GM18511 (cell line): ENCODE data around the gene TAS2R40.
A peak's percentile ranks its signal among the peaks of the same experiment; 100 is the strongest.
"Not testable (repeated sequence)": the region's sequence is repeated elsewhere in the genome, so short reads cannot be mapped to it uniquely, and the experiment has no call there.

ENCODE experiments used
- ATAC-seq: cut with Tn5 transposase; IDR thresholded peaks from one replicate; pipeline ENCODE4 v1.9.1; 2021; ENCODE audit warnings: mild to moderate bottlenecking, moderate library complexity; ENCODE audit not compliant: unreplicated experiment

The TAS2R40 gene

DNA sequence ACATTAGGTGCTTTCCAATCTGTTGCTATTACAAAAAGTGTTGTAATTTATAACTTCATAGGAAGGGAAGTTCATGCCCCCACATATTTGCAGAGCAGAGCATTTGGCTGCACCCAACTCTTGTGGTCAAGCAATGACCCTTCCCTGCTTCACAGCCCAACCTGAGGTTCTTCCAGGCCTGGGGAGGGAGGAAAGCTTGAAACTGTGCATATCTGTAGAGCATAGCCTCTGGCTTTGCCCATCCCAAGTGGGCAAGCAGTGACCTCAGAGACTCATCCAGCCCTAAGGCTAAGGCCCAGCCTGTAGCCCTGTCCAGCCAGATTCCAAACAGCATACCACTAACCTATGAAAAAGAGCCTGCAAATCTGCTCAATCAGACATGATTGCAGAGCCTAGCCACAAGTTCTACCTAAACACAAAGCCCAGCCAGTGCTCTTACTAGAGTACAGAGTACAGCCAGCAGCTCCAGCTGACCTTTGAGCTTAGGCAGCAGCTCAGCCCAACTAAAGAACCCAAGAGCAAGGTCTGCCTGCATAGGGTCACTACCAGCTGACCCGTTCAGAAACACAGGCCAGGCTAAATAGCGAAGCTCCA, 27.0 kb downstream of the TAS2R40 start:
- no peak for ATAC-seq

DNA sequence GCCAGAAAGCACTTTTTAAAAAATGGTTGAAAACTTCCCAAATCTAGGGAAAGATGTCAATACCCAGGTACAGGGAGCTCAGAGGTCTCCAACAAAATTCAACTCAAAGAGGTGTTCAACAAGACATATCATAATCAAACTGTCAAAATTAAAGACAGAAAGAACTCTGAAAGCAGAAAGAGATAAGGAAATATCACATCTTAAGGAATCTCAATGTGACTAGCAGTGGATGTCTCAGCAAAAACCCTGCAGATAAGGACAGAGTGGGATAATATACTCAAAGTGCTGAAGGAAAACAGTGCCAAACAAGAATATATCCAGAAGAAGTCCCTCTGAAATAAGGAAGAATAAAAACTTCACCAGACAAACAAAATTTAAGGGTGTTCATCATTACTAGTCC, 28.4 kb downstream of the TAS2R40 start:
- ATAC-seq = no peak

DNA sequence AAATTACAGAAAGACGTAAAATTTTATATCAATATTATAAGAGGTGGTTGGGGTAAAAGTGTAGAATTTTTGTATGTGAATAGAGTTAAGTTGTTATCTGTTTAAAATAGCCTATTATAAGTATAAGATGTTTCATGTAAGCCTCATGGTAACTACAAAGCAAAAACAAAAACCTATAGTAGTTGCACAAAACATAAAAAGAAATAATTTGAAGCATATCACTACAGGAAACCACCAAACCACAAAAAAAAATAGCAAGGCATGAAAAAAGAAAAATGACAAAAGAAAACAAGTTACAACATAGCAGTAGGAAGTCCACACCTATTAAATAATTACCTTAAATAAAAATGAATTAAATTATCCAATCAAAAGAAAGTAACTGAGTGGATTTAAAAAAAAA, 29.0 kb downstream of the TAS2R40 start:
- no peak for ATAC-seq

DNA sequence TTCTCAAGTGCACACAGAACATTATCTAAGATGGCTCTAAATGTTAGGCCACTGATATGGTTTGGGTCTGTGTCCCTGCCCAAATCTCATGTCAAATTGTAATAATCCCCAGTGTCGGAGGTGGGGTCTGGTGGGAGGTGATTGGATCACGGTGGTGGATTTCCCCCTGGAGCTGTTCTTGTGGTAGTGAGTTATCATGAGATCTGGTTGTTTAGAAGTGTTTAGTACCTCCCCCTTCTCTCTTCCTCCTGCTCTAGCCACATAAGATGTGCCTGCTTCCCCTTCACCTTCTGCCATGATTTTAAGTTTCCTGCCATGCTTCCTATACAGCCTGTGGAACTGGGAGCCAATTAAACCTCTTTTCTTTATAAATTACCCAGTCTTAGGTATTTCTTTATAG, 30.2 kb downstream of the TAS2R40 start:
- ATAC-seq = no peak

DNA sequence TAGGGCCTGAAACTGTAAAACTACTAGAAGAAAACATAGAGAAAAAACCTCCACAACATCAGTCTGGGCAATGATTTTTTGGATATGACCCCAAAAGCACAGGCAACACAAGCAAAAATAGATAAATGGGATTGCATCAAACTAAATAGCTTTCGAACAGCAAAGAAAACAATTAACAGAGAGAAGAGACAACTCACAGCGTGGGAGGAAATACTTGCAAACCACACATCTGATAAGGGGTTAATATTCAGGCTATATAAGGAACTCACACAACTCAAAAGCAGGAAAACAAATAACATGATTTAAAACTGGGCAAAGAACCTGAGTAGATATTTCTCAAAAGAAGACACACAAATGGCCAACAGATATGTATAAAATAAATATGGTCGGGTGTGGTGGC, 33.7 kb downstream of the TAS2R40 start:
- ATAC-seq = no peak

DNA sequence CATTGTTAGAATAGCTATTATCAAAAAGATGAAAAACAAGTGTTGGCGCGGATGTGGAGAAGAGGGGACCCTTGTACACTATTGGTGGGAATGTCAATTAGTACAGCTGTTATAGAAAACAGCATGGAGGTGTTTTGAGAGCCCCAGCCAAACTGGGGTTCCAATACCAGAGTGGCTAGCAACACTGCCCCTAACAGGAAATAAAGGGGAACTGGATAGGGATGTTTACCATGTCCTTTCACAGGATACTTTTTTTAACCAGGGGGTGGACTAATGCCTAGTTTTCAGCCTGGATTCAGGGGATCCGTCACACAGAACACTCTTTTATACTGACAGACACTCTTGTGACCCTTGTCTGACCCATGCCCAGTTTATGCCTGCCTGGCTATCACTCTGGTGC, 34.5 kb downstream of the TAS2R40 start:
- no peak for ATAC-seq

DNA sequence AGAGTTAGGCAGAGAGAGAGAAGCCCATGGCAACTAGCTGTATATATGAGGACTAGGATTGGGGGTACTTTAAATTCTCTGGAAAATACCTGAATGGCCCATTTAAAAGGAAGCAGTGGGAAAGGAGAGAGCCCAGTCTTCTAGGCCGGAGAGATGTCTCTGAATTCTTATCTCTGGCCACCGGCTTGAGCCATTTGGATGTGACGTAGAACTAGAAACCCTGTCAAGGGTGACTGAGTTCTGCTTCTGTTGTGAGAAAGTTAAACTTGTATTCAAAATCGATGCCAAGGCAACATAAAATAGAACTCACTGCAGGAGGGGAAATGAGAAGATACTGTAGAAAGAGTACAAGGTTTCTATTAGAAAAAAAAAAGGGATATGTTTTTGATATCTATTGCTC, 35.1 kb downstream of the TAS2R40 start:
- ATAC-seq = peak; percentile 90

DNA sequence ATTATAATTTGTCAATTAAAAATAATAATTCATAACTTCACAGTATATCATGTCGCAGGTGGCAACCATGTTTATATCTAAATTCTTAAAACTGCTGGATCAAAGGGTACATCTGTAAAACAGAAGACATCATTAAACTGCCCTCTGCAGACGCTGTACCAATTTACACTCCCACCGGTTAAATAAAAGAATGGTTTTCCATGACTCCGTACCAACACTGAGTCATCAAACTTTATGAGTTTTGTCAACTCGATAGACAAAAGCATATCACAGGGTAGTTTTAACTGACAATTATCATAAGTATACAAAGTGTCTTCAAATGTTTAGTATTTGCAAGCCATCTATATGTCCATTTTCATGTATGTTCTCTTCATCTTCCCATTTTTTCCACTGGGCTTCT, 35.7 kb downstream of the TAS2R40 start:
- no peak for ATAC-seq

DNA sequence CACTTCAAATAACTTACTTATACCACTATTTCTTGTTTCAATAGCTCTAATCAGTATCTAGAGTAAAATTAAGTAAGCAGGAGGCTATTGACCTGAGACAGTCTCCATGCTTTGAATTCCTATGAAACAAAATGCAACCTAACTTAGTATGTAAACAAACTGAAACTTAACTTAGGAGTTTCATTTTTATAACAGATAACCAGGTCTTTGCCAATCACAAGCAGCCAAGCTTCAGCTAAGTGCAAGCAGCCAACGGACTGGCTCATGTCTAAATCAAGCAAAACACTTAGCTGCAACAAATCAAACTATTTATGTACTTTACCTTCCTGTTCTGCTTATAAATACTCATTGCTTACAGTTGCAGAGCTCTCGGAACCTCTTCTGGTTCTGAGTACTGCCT, 37.0 kb downstream of the TAS2R40 start:
- ATAC-seq = peak; percentile 22

DNA sequence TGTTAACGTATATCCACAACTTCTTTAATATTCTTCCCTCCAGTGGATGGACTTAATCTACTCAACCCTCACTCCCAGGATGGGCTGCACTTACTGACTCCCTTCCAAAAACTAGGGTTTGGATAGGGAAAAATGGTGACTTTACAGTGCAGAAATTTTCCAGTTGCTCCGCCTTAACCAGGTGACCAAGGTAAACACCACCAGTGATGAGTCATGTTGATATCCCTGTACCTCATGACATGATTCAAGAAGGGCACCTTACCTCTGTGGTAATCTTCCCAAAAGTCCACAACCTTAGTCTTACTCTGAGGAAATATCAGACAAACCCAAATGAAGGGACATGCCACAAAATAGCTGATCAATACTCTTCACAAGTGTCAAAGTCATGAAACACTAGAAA, 37.9 kb downstream of the TAS2R40 start:
- no peak for ATAC-seq

DNA sequence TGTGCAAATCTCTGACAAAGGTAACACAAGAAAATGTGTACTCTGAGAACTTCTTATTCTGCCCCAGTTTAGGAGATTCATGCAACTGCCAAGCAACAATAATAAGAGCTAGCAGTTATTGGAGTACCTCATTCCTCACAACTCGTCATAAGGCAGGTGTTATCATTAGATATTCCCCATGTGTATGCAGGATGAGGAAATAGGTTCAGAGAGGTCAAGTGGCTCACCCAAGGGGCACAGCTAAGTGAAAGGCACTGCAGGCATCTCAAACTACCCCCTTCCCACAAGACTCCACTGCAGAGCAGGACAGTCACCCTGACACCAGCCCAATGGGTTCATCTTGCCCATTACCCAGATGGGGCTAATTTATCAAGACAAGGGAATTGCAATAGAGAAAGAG, 40.1 kb downstream of the TAS2R40 start:
- no peak for ATAC-seq

DNA sequence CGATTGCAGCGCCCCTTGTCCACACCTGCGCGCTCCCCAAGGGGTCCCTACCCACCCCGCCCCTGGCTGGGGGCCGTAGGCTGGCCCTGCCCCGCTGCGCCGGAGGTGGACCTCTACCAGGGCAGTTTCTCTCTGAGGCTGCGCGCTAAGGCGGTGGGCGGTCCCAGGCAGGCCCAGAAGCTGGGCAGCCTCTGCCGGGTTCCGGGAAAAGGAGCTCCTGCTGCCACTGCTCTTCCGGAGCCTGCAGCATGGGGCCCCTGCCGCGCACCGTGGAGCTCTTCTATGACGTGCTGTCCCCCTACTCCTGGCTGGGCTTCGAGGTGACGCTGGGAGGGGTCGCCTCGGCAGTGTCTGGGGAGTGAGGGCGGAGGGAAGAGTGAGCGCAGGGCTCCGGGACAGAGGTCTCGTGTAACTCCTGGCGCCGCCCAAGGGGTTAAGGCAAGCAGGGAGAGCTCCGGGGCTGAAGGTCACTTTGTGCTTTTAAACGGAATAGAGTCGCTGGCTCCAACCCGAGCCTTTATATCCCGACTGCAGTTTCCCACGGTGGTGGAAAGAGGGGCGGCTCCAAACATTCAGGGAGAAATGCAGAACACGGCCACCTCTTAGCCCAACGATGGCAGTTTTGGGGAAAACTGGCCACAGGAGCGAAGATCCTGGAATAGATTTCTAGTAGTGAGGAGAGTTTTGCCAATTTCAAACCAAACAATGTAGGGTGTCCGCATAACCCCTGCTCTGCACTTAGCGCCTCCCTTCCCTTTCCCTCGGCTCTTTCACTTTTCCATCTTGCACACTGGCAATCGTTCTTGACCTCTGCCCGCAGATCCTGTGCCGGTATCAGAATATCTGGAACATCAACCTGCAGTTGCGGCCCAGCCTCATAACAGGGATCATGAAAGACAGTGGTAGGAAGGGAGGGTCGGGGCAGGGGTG, 41.7 kb downstream of the TAS2R40 start, which contains the start of gene GSTK1:
GSTK1 (plus strand) TSS at position 176 of the 930 bp plus-strand sequence; CDS start at position 249, 73 bp downstream.
- ATAC-seq = peak; percentile 98

DNA sequence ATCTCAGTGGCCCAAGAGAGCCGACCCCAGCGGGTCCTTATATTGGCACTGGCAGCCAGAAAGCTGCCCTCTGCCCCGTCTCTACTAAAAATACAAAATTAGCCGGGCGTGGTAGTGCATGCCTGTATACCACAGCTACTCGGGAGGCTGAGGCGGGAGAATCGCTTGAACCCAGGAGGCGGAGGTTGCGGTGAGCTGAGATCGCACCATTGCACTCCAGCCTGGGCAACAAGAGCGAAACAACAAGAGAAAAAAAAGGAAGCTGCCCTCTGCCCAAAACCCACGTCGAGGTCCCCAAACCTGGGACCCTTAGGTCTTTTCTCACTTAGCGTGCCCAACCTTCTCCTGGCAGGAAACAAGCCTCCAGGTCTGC, 42.3 kb downstream of the TAS2R40 start:
- not testable (repeated sequence) for ATAC-seq

DNA sequence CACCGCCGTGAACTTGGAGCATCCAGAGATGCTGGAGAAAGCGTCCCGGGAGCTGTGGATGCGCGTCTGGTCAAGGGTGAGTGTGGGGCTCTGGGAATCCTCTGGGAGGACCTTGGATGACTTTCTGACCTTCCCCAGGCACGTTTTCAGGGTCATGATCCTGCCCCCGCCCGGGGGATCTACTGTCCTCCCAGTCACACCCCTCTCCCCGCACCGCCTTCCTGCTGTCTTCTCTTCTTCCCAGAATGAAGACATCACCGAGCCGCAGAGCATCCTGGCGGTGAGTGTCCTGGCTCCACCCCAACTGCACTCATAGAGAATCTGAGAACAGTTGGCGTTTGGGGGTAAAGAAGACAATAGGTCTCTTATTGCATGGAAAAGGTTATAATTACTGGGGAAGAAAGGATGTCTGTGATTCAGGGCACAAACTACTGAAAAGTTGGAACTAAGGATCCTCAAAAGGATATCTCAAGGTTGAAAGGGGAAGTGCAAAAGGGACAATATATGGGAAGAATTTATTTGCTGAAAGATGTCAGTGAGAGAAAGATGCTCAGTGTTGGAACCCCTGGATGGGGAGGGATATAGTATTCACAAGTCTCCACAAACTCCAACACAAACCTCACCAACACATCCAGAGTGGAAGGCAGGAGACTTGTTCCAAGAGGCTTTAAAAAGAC, 43.3 kb downstream of the TAS2R40 start:
- ATAC-seq = no peak

DNA sequence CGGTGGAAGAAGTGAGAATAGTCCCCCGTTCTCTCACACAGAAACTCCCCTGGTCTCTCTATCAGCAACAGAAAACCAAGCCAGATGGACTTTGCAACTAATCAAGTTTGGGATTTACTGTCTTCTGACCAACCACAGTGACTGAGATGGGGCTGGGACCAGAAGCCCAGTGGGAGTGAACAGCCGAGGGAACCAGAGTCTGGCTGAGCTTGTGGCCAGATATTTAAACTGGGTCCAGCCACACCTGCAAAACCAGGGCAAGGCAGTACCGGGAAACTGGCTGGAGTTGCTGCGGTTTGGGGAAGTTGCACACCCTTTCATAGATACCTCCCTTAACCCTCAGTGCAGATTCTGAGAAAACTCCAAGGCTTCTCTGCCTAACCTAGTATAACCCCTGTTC, 47.4 kb downstream of the TAS2R40 start:
- no peak for ATAC-seq

DNA sequence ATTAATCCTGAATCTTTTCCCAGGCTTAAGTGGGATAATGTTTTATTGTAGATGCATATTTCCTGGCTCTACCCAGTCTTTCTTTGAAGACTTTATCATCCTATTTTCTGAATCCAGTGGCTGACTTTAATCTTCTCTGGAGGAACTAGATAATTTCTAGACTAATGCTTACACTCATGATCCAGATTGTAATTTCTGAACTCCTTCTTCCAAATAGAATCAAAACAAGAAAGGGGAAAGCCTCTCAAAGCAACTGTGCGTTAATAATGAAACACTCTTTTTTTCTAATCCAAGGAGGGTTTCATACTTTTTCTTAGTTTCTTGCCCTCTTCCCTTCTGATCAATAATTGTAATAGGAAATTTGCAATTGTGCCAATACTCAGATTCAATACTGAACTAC, 49.4 kb downstream of the TAS2R40 start:
- ATAC-seq = no peak
